MCF 10A (cell line): ENCODE data around the gene FNBP1. TPM values are rescaled to one million over a fixed set of nuclear protein-coding genes. Genes with fewer than 3 reads are reported as not detected.

Source experiments
- BruUV-seq: library from RNA; stranded (reverse); fragments of 400-500 nt; replicated peaks from 2 replicates; lab custom pipeline; 2021; lab: Mats Ljungman, UMichigan
- CTCF ChIA-PET: fragments of 300-600 bp; sonication (Branson Sonifier 250); formaldehyde crosslinking; extraction: SDS; loops from one replicate; lab custom pipeline; 2021; ENCODE audit warnings: antibody characterized with exemption, inconsistent platforms; lab: Yijun Ruan, JAX
- POLR2A ChIA-PET: fragments of 300-600, 350-650 bp; sonication (Branson Sonifier 250); formaldehyde crosslinking; extraction: SDS; loops from one replicate; lab custom pipeline; 2020; ENCODE audit warnings: antibody characterized with exemption, inconsistent platforms; lab: Yijun Ruan, JAX
- DNase-seq: peaks from one replicate; pipeline ENCODE4 v3.0.0-alpha.2; 2018; ENCODE audit not compliant: unreplicated experiment
- H3K27ac Mint-ChIP-seq: one replicate; pipeline ENCODE4 v1.8.0; 2022; ENCODE audit warnings: mild to moderate bottlenecking, low read depth, mixed read lengths; ENCODE audit not compliant: unreplicated experiment
- H3K27me3 Mint-ChIP-seq: one replicate; pipeline ENCODE4 v1.8.0; 2022; ENCODE audit warnings: mixed read lengths; ENCODE audit not compliant: insufficient read depth, unreplicated experiment
- H3K36me3 Mint-ChIP-seq: one replicate; pipeline ENCODE4 v1.8.0; 2022; ENCODE audit warnings: mild to moderate bottlenecking, moderate library complexity, mixed read lengths; ENCODE audit not compliant: insufficient read depth, unreplicated experiment
- H3K4me1 Mint-ChIP-seq: one replicate; pipeline ENCODE4 v1.8.0; 2022; ENCODE audit warnings: mixed read lengths; ENCODE audit not compliant: insufficient read depth, unreplicated experiment
- H3K4me3 Mint-ChIP-seq: one replicate; pipeline ENCODE4 v1.8.0; 2022; ENCODE audit warnings: mild to moderate bottlenecking, moderate library complexity, mixed read lengths; ENCODE audit not compliant: unreplicated experiment
- H3K9me3 Mint-ChIP-seq: one replicate; pipeline ENCODE4 v1.8.0; 2022; ENCODE audit warnings: mixed read lengths; ENCODE audit not compliant: unreplicated experiment
- CTCF ChIP-seq: fragments of 200-600 bp; IDR thresholded peaks from one replicate; pipeline ENCODE4 v1.8.0; 2022; ENCODE audit warnings: antibody characterized with exemption, mild to moderate bottlenecking; ENCODE audit not compliant: unreplicated experiment
- intact Hi-C: fragments of 100-400 bp; cut with micrococcal nuclease; formaldehyde crosslinking; loops from 2 replicates; pipeline ENCODE4 v1.14.1; 2022
- total RNA-seq: library from RNA; stranded (reverse); gene quantifications from 2 replicates; pipeline ENCODE4 v1.2.3, GENCODE V29; 2022

FNBP1 gene
- total RNA-seq, 1 experiment from 2014 or later, result 24.4 TPM

DNA sequence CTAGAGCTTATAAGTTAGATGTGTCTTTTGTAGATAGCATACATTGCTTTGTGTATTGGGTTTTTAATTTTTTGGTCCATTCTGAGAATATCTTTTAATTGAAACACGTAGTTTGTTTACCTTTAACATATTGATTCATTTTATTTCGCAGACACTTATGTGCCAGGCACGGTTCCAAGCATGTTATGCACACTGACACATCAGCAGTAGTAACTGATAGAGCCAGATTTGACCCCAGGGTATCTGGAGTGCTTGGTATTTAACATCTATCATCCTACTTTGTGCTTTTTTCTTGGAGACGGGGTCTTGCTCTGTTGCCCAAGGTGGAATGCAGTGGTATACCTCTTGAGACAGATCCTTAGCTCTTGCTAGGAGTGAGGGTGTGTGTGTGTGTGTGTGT is 135.8 kb downstream of the FNBP1 start:
- H3K4me1 Mint-ChIP-seq, result peaks cover 15% of the 10 kb centered on the region
- no peak for TF ChIP-seq CTCF
- H3K9me3 Mint-ChIP-seq, result no peaks in the 10 kb centered on the region
- ChIA-PET POLR2A (interaction anchor here (0.6 kb wide), 1 partner anchor 108 kb away, joined by 3 read pairs; no protein-coding TSS in a partner anchor), CTCF (interaction anchor here (0.5 kb wide), 1 partner anchor 11 kb away, joined by 3 read pairs; no protein-coding TSS in a partner anchor)
- peaks cover 31% of the 10 kb centered on the region for H3K36me3 Mint-ChIP-seq
- BruUV-seq, result no TSS peak
- intact Hi-C loops, result no loop called here
- peak; percentile 45 for DNase-seq
- no peaks in the 10 kb centered on the region for H3K27me3 Mint-ChIP-seq
- peak overlapping the region; percentile 55 for H3K27ac Mint-ChIP-seq
- H3K4me3 Mint-ChIP-seq, result no peak overlapping the region

GRCh38 chr9:129906298-129906697 is 136.7 kb downstream of the FNBP1 start:
- no peak for TF ChIP-seq CTCF
- Mint-ChIP-seq H3K4me1 (peaks cover 15% of the 10 kb centered on the region), H3K36me3 (peaks cover 31% of the 10 kb centered on the region), H3K27ac (no peak overlapping the region), H3K4me3 (no peak overlapping the region), H3K27me3 (no peaks in the 10 kb centered on the region), H3K9me3 (no peaks in the 10 kb centered on the region)
- CTCF ChIA-PET, result no interaction called here
- no TSS peak for BruUV-seq
- POLR2A ChIA-PET, result interaction anchor here (0.8 kb wide), 1 partner anchor 20 kb away, joined by 3 read pairs; no protein-coding TSS in a partner anchor
- intact Hi-C loops, result no loop called here
- no peak for DNase-seq

DNA sequence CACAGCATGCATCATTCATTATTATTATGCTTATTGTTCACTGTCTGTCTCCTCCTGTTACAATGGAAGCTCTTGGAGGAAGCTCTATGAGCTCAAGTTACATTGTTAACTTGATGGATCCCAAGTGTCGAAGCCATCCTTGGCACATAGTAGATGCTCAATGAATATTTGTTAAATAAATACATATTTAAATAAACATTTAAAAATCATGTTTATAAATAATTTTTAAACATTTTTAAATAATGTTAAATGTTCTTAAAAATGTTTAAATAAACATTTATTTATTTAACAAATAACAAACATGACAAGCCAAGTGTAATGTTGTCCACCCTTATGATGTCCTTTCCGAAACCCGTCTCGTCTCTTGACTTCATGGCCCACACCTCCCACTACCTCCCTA is 138.3 kb downstream of the FNBP1 start:
- Mint-ChIP-seq H3K4me1 (peaks cover 6% of the 10 kb centered on the region), H3K27ac (no peak overlapping the region), H3K36me3 (peaks cover 27% of the 10 kb centered on the region), H3K9me3 (no peaks in the 10 kb centered on the region), H3K4me3 (no peak overlapping the region), H3K27me3 (no peaks in the 10 kb centered on the region)
- no peak for TF ChIP-seq CTCF
- no TSS peak for BruUV-seq
- POLR2A ChIA-PET, result interaction anchor here (0.6 to 1.2 kb wide), 3 partner anchors 10 to 33 kb away, joined by 3 to 4 read pairs (median 3); no protein-coding TSS in a partner anchor
- DNase-seq, result no peak
- CTCF ChIA-PET, result interaction anchor here (0.6 to 1.5 kb wide), 4 partner anchors 18 to 796 kb away, joined by 3 to 5 read pairs (median 4); no protein-coding TSS in a partner anchor
- intact Hi-C loops, result no loop called here

DNA sequence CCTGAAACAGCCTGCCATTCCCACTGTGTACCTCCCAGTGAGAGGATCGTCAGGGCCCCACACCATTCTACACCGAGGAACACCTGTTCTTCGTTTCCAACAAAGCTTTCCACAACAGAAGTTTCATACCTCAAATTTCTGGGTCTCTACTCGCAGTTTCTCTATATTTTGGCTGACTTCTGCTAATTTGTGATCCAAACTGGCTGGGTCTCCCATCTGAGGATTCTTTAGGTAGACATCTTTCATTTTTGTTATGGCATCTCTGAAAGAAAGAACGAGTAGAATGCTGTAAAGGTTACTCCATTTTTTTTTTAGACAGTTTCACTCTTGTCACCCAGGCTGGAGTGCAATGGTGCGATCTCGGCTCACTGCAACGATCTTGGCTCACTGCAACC is 140.3 kb downstream of the FNBP1 start:
- Mint-ChIP-seq H3K27ac (no peak overlapping the region), H3K9me3 (no peaks in the 10 kb centered on the region), H3K27me3 (no peaks in the 10 kb centered on the region), H3K36me3 (peaks cover 21% of the 10 kb centered on the region), H3K4me3 (no peak overlapping the region), H3K4me1 (peaks cover 6% of the 10 kb centered on the region)
- intact Hi-C loops, result no loop called here
- no TSS peak for BruUV-seq
- TF ChIP-seq CTCF, result no peak
- CTCF ChIA-PET, result interaction anchor here (1.3 kb wide), 1 partner anchor 16 kb away, joined by 5 read pairs; no protein-coding TSS in a partner anchor
- no peak for DNase-seq
- POLR2A ChIA-PET, result interaction anchor here (0.6 to 0.7 kb wide), 2 partner anchors 16 to 68 kb away, joined by 3 to 4 read pairs; no protein-coding TSS in a partner anchor
